K562 (cell line): ENCODE measurements around the gene PTRHD1. TPM values are rescaled to one million over a fixed set of nuclear protein-coding genes. Genes with fewer than 3 reads are reported as not detected.

Experiments used
- ATAC-seq: fragments of 200-7000 bp; cut with Tn5 transposase; 3 replicates; pipeline ENCODE4 v1.9.1; 2020; ENCODE audit warnings: moderate library complexity
- BruUV-seq: library from RNA; stranded (reverse); fragments of 400-500 nt; replicated peaks from 2 replicates; lab custom pipeline; 2021; lab: Mats Ljungman, UMichigan
- CTCF ChIA-PET: fragments of 300-600 bp; formaldehyde crosslinking; extraction: SDS; loops from one replicate; lab custom pipeline; 2021; ENCODE audit warnings: low intra/inter-chr PET ratio; lab: Yijun Ruan, JAX
- POLR2A ChIA-PET: fragments of 300-600, 350-650 bp; sonication (Branson Sonifier 250); formaldehyde crosslinking; extraction: SDS; loops from one replicate; lab custom pipeline; 2021; ENCODE audit warnings: antibody characterized with exemption, inconsistent platforms; lab: Yijun Ruan, JAX
- DNase-seq, 4 experiments: peaks; one replicate each; pipeline versions ENCODE4 v3.0.0 to v3.0.0-alpha.2; 2011 to 2018; ENCODE audit warnings: low spot score in 3 of 4, mixed read lengths in 3 of 4; ENCODE audit errors: extremely low read depth in 1 of 4
- FAIRE-seq: peaks from 2 replicates; lab custom pipeline; 2011; peaks lifted over from hg19 to GRCh38; lab: Jason Lieb, UNC
- H2AFZ ChIP-seq: 2 replicates; pipeline ENCODE4 v1.6.0; 2011; ENCODE audit warnings: low read depth, low read length, control low read depth, inconsistent platforms
- H3K27ac ChIP-seq: fragments of 200-600 bp; 3 replicates; pipeline ENCODE4 v1.8.0; 2011; ENCODE audit warnings: low read depth, mild to moderate bottlenecking, control low read depth, inconsistent platforms, low read length, moderate library complexity, mixed read lengths; ENCODE audit errors: extremely low read depth
- H3K27me3 ChIP-seq, 2 experiments: fragments of 300-600 bp in 1 of 2; 2 replicates in 1 of 2; 3 replicates in 1 of 2; pipeline versions ENCODE4 v1.6.0 to v1.8.0; 2011; ENCODE audit warnings: inconsistent platforms in 2 of 2, low read length in 2 of 2, mild to moderate bottlenecking in 1 of 2, mixed read lengths in 1 of 2, moderate library complexity in 1 of 2; ENCODE audit not compliant: control insufficient read depth in 2 of 2, insufficient read depth in 2 of 2
- H3K36me3 ChIP-seq: fragments of 300-600 bp; 3 replicates; pipeline ENCODE4 v1.8.0; 2011; ENCODE audit warnings: mild to moderate bottlenecking, low read length, inconsistent platforms; ENCODE audit not compliant: control insufficient read depth, insufficient read depth
- H3K4me1 ChIP-seq, 2 experiments: fragments of 200-600 bp in 1 of 2; replicated peaks in 1 of 2; 2 replicates in 1 of 2; 3 replicates in 1 of 2; pipeline versions ENCODE4 v1.5.1 to v1.8.0; 2011; ENCODE audit warnings: inconsistent platforms in 2 of 2, low read length in 2 of 2, mild to moderate bottlenecking in 1 of 2, mixed read lengths in 1 of 2, moderate library complexity in 1 of 2; ENCODE audit not compliant: control insufficient read depth in 2 of 2, insufficient read depth in 2 of 2
- H3K4me2 ChIP-seq: 2 replicates; pipeline ENCODE4 v1.6.1; 2011; ENCODE audit warnings: low read length, control low read depth, inconsistent platforms, mixed read lengths; ENCODE audit not compliant: insufficient read depth
- H3K4me3 ChIP-seq: fragments of 200-600 bp; sonication (generic), shearing (Covaris generic); 2 replicates; pipeline ENCODE4 v1.5.1; 2016; ENCODE audit warnings: control low read depth, inconsistent platforms
- H3K79me2 ChIP-seq: fragments of 200-600 bp; 3 replicates; pipeline ENCODE4 v1.8.0; 2011; ENCODE audit warnings: low read length, inconsistent platforms; ENCODE audit not compliant: control insufficient read depth, insufficient read depth
- H3K9ac ChIP-seq, 2 experiments: 2 replicates each; pipeline versions ENCODE4 v1.6.0 to v1.6.1; 2011; ENCODE audit warnings: low read depth in 2 of 2, low read length in 2 of 2, control low read depth in 1 of 2, inconsistent platforms in 1 of 2, mild to moderate bottlenecking in 1 of 2, mixed read lengths in 1 of 2; ENCODE audit not compliant: insufficient read depth in 1 of 2
- H3K9me1 ChIP-seq: one replicate; pipeline ENCODE4 v1.6.0; 2011; ENCODE audit warnings: inconsistent platforms, mild to moderate bottlenecking, low read length, moderate library complexity; ENCODE audit not compliant: control insufficient read depth, insufficient read depth
- H3K9me3 ChIP-seq: replicated peaks from 2 replicates; pipeline ENCODE4 v1.5.1; 2011; ENCODE audit warnings: low read depth, low read length, inconsistent platforms; ENCODE audit not compliant: control insufficient read depth, insufficient read depth
- H4K20me1 ChIP-seq: replicated peaks from 2 replicates; pipeline ENCODE4 v1.6.1; 2011; ENCODE audit warnings: low read length, inconsistent platforms, mixed read lengths; ENCODE audit not compliant: control insufficient read depth, insufficient read depth
- CBFA2T2 ChIP-seq: fragments of 450-650 bp; conservative IDR thresholded peaks from 2 replicates; pipeline ENCODE4 v1.6.1; 2017; ENCODE audit warnings: mild to moderate bottlenecking
- CCAR2 ChIP-seq: fragments of 200-400 bp; formaldehyde crosslinking; IDR thresholded peaks from 2 replicates; pipeline ENCODE4 v1.6.1; 2017; ENCODE audit warnings: mild to moderate bottlenecking, low read depth, low read length
- GTF2A2 ChIP-seq: IDR thresholded peaks from 2 replicates; pipeline ENCODE4 v1.6.1; 2016; ENCODE audit warnings: mild to moderate bottlenecking, missing genetic modification characterization, missing compliant biosample characterization
- HDGF ChIP-seq: fragments of 450-650 bp; IDR thresholded peaks from 2 replicates; pipeline ENCODE4 v1.6.1; 2016
- NR2C2 ChIP-seq, 2 experiments: fragments of 200-800 bp in 1 of 2; sonication (Bioruptor generic) in 1 of 2; sonication (generic) in 1 of 2; formaldehyde crosslinking in 1 of 2; IDR thresholded peaks; 2 replicates each; pipeline versions ENCODE4 v1.6.1 to v1.8.0; 2016 to 2022; ENCODE audit warnings: mild to moderate bottlenecking in 1 of 2, missing compliant biosample characterization in 1 of 2, missing genetic modification characterization in 1 of 2, missing genetic modification reagents in 1 of 2
- SMARCC2 ChIP-seq: fragments of 450-650 bp; IDR thresholded peaks from 2 replicates; pipeline ENCODE4 v1.6.1; 2017; ENCODE audit warnings: antibody characterized with exemption, moderate library complexity, mild to moderate bottlenecking, low read depth
- TAF7 ChIP-seq: fragments of 450-650 bp; IDR thresholded peaks from 2 replicates; pipeline ENCODE4 v1.6.1; 2016; ENCODE audit warnings: missing genetic modification characterization, missing compliant biosample characterization
- ZBTB17 ChIP-seq: fragments of 450-650 bp; formaldehyde crosslinking; IDR thresholded peaks from 2 replicates; pipeline ENCODE4 v1.4.0; 2020; ENCODE audit warnings: mild to moderate bottlenecking
- ZNF24 ChIP-seq: fragments of 450-650 bp; IDR thresholded peaks from 2 replicates; pipeline ENCODE4 v1.6.1; 2016
- ZNF324 ChIP-seq: fragments of 250-450 bp; sonication (Bioruptor Pico); IDR thresholded peaks from 2 replicates; pipeline ENCODE4 v1.4.0; 2020; ENCODE audit warnings: mild to moderate bottlenecking
- ZNF561 ChIP-seq: fragments of 450-650 bp; formaldehyde crosslinking; conservative IDR thresholded peaks from 2 replicates; pipeline ENCODE4 v1.4.0; 2020; ENCODE audit warnings: mild to moderate bottlenecking, moderate library complexity
- WGBS: fragments of 100-300 bp; shearing (Covaris generic); methylation state at CpG from one replicate; pipeline ENCODE4 v1.1.6; 2016; ENCODE audit warnings: low coverage, mixed read lengths; ENCODE audit not compliant: insufficient coverage; ENCODE audit errors: missing lambda C conversion rate; 5-methylcytosine and 5-hydroxymethylcytosine counted together
- in situ Hi-C: fragments of 300-500 bp; cut with MboI; formaldehyde crosslinking; loops from 4 replicates; pipeline ENCODE4 v1.15.0; 2018; ENCODE audit warnings: inconsistent platforms, mixed read lengths
- intact Hi-C: fragments of 100-400 bp; cut with micrococcal nuclease; formaldehyde crosslinking; loops from 2 replicates; pipeline ENCODE4 v1.14.2; 2022
- polyA plus RNA-seq, 8 experiments: library from polyadenylated mRNA; depleted of rRNA in 4 of 8; stranded (reverse) in 5 of 8; unstranded in 3 of 8; fragments of >200 nt; fragmentation: Nextera tagmentation in 2 of 8; fragmentation: Illumina TruSeq in 1 of 8; extraction: Ambion mirVana in 2 of 8; extraction: Trizol in 1 of 8; gene quantifications; 2 replicates each; pipeline versions ENCODE4 v1.2.1 to v1.2.3, GENCODE V29; 2011 to 2014; ENCODE audit warnings: inconsistent platforms in 1 of 8, missing spikeins in 1 of 8
- total RNA-seq, 7 experiments: library from RNA; depleted of rRNA in 6 of 7; stranded (reverse); fragments of >200 nt in 6 of 7; fragmentation: Illumina TruSeq in 2 of 7; extraction: Trizol in 2 of 7; gene quantifications; 2 replicates each; pipeline versions ENCODE4 v1.2.1 to v1.2.3, GENCODE V29; 2011 to 2021; ENCODE audit warnings: low replicate concordance in 1 of 7
- TF ChIP-seq, protein P1 (sequence below): sonication (generic); formaldehyde crosslinking; IDR thresholded peaks from 2 replicates; pipeline ENCODE4 v1.8.1; 2023; ENCODE audit warnings: mild to moderate bottlenecking, missing genetic modification reagents

PTRHD1 gene
- total and polyA plus RNA-seq, 9 of the 15 experiments (the other 6 are each of a cell fraction or from before 2014, with no cell fraction given) = 15.8 to 83.2 (median 46.6) TPM

GRCh38 chr2:24813691-24814137, 20.5 kb upstream of the PTRHD1 start:
- no peaks in the 10 kb centered on the region for H4K20me1 ChIP-seq
- no peak overlapping the region for H2AFZ ChIP-seq
- peaks cover 5 to 35% of the 10 kb centered on the region in 2 experiments for H3K4me1 ChIP-seq
- no peaks in the 10 kb centered on the region for H3K27me3 ChIP-seq
- H3K79me2 ChIP-seq = peaks cover 50% of the 10 kb centered on the region
- in situ Hi-C loops (no loop called here), intact Hi-C loops (no loop called here)
- POLR2A ChIA-PET = interaction anchor here (0.5 to 1.4 kb wide), 4 partner anchors 8 to 569 kb away, joined by 3 to 6 read pairs (median 3); partner anchors contain the start of gene NCOA1
- H3K4me3 ChIP-seq = no peak overlapping the region
- no peak overlapping the region for H3K9ac ChIP-seq
- H3K4me2 ChIP-seq = no peak overlapping the region
- CTCF ChIA-PET = no interaction called here
- H3K9me3 ChIP-seq = no peaks in the 10 kb centered on the region
- peaks cover 65% of the 10 kb centered on the region for H3K36me3 ChIP-seq
- no peak for FAIRE-seq
- BruUV-seq = no TSS peak
- H3K9me1 ChIP-seq = no peaks in the 10 kb centered on the region
- ATAC-seq = no peak
- no peak overlapping the region for H3K27ac ChIP-seq
- 96% methylated on average over 4 of the region's 4 CpGs for WGBS
- DNase-seq = no peak
- TF ChIP-seq ZNF324 (CRISPR knock-in tag) (no peak), HDGF (no peak), ZNF561 (CRISPR knock-in tag) (no peak), SMARCC2 (no peak), NR2C2 (CRISPR knock-in tag; IDR thresholded peaks at IDR 0.05) (no peak), NR2C2 (tag; IDR thresholded peaks at IDR 0.05) (no peak), CBFA2T2 (no peak), GTF2A2 (tag) (no peak), ZBTB17 (CRISPR knock-in tag) (no peak), TAF7 (tag) (no peak), CCAR2 (no peak), ZNF24 (no peak)
- TF ChIP-seq, protein P1, sequence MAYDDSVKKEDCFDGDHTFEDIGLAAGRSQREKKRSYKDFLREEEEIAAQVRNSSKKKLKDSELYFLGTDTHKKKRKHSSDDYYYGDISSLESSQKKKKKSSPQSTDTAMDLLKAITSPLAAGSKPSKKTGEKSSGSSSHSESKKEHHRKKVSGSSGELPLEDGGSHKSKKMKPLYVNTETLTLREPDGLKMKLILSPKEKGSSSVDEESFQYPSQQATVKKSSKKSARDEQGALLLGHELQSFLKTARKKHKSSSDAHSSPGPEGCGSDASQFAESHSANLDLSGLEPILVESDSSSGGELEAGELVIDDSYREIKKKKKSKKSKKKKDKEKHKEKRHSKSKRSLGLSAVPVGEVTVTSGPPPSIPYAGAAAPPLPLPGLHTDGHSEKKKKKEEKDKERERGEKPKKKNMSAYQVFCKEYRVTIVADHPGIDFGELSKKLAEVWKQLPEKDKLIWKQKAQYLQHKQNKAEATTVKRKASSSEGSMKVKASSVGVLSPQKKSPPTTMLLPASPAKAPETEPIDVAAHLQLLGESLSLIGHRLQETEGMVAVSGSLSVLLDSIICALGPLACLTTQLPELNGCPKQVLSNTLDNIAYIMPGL (CRISPR knock-in tag) = no peak
